GM18909 (cell line): ENCODE results near the gene LUZP2.

Experiments
- ATAC-seq: cut with Tn5 transposase; IDR thresholded peaks from one replicate; pipeline ENCODE4 v1.9.1; 2021; ENCODE audit warnings: mild to moderate bottlenecking; ENCODE audit not compliant: unreplicated experiment, poor library complexity

The LUZP2 gene

DNA sequence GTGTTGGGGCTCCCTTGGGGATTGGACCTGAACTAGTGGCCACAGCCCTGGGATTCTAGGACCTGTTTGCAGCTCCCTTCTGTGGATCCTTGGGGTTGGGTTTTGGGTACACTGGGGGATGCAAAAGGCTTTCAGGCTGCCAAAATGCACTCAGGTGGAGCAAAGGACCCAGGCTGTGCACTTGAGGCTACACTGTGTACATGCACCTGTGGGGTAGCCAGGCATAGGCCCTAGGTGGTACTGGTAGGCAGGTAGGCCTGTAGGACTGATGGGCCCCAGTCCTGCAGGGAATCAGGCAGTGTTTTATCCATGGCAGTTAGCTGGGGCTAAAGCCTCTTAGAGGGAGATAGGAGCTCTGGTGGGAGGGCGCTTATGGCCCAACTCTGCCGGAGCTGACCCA is 542.3 kb downstream of the LUZP2 start:
- ATAC-seq = no peak

DNA sequence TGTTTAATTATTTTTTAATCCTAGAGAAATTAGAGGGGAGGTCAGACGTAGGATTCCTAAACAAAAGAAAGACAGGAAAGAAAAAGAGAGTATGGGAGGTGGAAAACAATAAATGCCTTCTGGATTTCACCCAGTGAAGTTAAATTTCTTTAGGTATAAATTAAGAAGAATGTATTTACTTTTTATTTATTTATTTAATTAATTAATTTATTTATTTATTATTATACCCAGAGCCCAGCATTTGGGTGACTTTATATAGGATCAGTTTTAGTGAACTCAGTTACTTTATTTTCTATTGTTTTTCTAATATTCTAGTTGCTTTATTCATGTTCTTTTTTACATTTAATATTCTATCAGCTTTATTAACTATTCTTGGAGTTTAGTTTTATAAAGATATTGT is 551.8 kb downstream of the LUZP2 start:
- no peak for ATAC-seq

DNA sequence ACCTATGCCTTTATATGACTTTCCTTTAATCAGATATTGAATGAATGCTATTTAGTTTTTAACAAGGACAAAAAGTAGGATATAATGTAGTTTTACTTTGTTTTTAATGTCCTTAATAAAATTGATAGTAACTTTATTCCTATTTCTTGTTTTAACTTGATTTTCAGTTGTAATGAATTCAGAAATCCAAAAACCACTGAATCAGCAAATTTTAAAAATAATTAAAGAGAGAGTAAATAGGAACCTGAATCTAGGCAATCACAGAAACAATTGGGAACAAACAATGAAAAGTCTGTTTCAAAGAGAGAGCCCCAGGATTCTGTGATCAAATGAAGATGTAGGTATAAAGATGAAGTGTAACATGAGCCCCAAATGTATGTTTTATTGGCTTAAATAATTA is 556.0 kb downstream of the LUZP2 start:
- no peak for ATAC-seq

DNA sequence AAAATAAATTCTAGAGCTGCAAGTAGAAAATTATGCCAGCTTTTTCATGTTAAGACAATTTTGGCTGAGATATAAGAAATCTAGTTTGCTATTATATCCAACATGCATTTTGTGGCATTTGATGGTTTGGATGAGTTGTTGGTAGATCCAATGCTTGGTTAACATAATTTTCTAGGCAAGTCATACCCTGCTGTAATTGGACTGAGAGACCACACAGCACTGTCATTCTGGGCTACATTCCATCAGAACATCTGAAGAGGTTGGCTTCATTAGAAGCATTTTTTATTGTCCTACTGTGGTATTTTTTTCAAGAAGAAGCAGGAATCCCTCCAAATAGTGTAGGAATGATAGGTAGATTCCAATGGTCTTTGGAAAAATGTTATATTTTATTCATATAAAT is 561.0 kb downstream of the LUZP2 start:
- ATAC-seq = no peak

DNA sequence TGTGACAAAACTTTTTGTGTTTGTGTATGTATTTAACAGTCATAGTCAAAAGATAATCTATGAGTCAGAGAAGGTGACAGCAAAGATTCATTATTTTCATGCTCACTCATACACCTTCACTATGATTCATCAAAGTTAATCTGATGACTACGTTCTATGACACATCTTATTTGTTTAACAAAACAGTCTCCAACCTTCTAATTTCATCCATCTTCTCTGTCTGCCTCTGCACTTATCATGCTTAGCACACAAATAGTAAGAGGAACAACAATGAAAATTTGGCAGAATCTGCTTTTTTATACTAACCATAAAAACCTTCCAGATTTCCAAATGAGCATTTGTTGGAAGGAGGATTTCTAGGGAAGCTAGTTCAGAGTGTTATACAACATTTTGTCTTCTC is 568.9 kb downstream of the LUZP2 start:
- no peak for ATAC-seq

DNA sequence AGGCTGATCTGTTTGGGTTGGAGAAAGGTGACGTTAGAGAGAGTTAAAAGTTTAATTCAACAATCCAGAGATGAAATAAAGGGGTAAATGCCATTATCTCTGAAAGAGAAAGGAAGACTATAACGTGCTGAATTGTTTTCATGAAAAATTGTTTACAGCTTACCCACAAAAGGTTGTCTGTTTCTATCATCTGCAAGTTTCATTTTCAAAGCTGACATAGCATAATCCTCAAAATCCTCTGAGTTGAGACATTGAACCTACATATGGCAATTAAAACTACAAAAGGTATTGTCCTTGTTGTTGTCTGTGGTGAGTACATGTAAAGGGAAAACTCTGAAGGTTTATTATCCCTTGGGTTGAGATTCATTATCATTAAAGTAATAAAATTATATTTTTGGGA is 569.9 kb downstream of the LUZP2 start:
- no peak for ATAC-seq

DNA sequence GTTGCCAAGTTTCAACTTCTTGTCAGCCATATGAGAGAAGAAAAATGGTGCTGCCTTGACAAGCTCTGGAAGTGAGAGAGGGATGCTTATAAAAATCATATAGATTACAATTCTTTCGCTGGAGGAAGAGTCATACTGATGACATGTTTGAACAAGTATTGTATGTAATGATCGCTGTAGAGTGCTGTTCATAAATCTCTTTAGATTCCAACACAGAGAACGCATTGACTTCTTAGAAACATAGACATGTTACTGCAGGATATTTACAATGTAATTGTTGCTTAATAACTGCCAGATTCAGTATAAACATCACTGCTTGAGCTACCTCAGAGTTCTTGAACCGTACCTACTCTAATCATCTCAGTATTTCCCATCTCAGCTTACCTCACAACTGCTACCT is 571.6 kb downstream of the LUZP2 start:
- no peak for ATAC-seq

DNA sequence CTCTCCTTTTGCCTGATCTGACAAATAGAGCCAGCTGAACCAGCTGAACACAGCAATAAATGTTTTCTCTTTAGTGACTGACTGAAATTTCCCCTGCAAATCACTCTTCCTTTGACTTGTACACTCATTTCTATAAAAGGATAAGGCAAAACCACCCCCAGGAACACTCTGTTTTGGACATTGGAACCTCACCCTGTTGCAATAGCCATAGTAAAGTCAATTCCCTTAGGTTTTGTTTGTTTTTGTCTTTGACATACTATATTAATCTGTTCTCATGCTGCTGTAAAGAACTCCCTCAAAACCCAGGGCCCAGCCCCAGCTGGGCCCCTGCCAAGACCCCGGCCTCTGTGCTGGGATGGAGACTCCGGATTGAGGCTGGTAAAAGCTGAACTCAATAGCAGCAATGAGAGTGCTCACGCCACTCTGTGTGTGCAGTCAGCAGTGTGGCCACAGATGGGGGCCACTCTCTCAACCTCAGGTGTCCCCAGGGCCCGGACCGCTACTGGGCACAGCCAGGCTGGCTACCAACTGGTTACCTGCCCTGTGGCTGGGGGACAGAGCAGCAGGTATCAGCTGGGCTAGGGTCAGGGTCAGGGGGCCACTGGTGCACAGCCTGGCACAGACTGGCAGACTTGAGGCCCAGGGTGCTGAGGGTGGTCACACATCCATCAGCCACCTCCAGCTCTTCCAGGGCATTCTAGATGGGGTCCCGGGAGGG is 597.4 kb downstream of the LUZP2 start:
- no peak for ATAC-seq

DNA sequence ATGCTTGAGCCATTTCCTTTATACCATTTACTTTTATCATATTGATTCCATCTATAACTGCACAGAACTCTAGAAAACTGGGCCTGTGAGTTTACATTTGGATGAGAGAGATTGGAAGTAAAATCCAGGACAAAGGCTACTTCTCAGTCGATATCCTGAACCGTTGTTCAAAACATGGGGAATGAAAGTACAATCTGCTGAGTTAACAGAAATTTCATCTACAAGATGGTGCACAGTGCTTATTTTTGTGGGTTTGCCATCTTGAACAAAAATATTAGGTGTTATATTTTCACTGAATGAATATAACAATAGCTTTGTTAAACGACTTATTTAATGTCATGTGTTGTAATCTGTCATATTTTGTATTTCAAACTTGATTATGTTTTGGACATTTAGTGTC is 622.6 kb downstream of the LUZP2 start:
- ATAC-seq = no peak
